Dendritic cell treated with granulocyte-macrophage colony-stimulating factor and Interleukin-4, amounts not matched to agents 40 ng/mL and 50 ng/mL, for 4 days (primary cell): Measurements from ENCODE around the gene CRAT.
"Not testable (repeated sequence)": the region's sequence is repeated elsewhere in the genome, so short reads cannot be mapped to it uniquely, and the experiment has no call there.

Experiments
- H3K27ac Mint-ChIP-seq: one replicate; pipeline ENCODE4 v1.8.0; 2022; ENCODE audit warnings: mild to moderate bottlenecking, mixed read lengths
- H3K27me3 Mint-ChIP-seq: one replicate; pipeline ENCODE4 v1.8.0; 2022; ENCODE audit warnings: mild to moderate bottlenecking, mixed read lengths
- H3K36me3 Mint-ChIP-seq: one replicate; pipeline ENCODE4 v1.8.0; 2022; ENCODE audit warnings: low read depth, mixed read lengths
- H3K4me1 Mint-ChIP-seq: one replicate; pipeline ENCODE4 v1.8.0; 2022; ENCODE audit warnings: low read depth, mixed read lengths
- H3K4me3 Mint-ChIP-seq: one replicate; pipeline ENCODE4 v1.8.0; 2022; ENCODE audit warnings: mild to moderate bottlenecking, moderate library complexity, mixed read lengths
- H3K9me3 Mint-ChIP-seq: one replicate; pipeline ENCODE4 v1.8.0; 2022; ENCODE audit warnings: mixed read lengths
- intact Hi-C: fragments of 100-400 bp; cut with micrococcal nuclease; formaldehyde crosslinking; loops from one replicate; pipeline ENCODE4 v1.15.0; 2022

Gene CRAT

DNA sequence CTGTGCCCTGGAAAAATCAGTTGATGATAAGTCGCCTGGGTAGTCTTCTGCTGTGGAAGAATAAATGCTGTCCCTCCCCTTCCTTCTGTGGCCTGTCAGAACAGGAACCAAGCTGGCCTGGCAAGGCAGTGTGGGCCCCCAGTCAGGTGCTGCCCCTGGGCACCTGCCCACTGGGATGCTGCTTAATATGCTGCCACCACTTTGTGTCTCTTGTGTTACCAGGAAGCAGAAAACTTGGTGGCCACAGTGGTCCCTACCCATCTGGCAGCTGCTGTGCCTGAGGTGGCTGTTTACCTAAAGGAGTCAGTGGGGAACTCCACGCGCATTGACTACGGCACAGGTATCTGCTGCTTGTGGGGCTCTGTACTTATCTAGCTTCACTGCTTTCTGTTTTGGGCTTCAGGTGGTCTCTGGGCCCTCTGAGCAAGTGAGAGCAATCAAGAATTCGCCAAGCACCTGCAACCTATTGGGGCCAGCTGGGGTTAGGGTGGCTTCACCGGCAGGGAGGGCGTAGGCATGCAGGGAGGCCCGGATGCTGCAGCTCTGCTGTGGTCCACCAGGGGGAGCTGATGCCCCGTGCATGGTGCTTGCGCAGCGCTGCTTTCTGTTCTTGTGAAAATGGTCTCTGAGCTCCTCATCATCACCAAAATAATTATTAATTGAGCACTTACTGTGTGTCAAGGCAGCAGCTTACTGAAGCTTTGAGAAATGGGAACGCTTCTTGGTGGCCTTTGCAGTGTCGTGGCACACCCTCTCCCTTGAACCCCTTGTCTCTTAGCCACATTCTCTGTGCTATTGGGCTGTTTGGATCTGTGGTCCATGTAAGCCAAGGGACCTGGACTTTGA is 20.9 kb upstream of the CRAT start:
- Mint-ChIP-seq H3K27ac (no peak overlapping the region), H3K9me3 (no peaks in the 10 kb centered on the region), H3K27me3 (no peaks in the 10 kb centered on the region), H3K36me3 (peaks cover 100% of the 10 kb centered on the region), H3K4me1 (peaks cover 8% of the 10 kb centered on the region), H3K4me3 (no peak overlapping the region)
- intact Hi-C loops: loop anchor here (2.0 to 10.0 kb wide), 2 partner anchors 479 to 653 kb away; no protein-coding TSS in a partner anchor

- Mint-ChIP-seq H3K4me1 (peaks cover 8% of the 10 kb centered on the region), H3K27ac (no peak overlapping the region), H3K27me3 (no peaks in the 10 kb centered on the region), H3K9me3 (no peaks in the 10 kb centered on the region), H3K36me3 (peaks cover 100% of the 10 kb centered on the region), H3K4me3 (no peak overlapping the region)
- intact Hi-C loops: loop anchor here (2.0 to 10.0 kb wide), 2 partner anchors 480 to 654 kb away; no protein-coding TSS in a partner anchor
Observed at GRCh38 chr9:129130791-129131190, 20.2 kb upstream of the CRAT start.

DNA sequence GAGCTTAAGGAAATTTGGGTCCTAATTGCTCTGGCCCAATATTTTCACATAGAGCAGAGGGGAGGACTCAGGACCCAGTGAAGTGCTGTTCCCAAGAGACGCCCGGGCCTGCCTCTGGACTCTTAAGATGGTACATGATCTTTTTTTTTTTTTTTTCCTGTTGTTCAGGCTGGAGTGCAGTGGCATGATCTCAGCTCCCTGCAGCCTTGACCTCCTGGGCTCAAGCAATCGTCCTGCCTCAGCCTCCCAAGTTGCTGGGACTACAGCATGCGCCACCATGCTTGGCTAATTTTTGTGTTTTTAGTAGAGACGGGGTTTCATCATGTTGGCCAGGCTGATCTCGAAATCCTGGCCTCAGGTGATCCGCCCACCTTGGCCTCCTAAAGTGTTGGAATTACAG is 19.7 kb upstream of the CRAT start:
- not testable (repeated sequence) for H3K27me3 Mint-ChIP-seq, H3K9me3 Mint-ChIP-seq, H3K4me3 Mint-ChIP-seq, H3K4me1 Mint-ChIP-seq, H3K27ac Mint-ChIP-seq
- peaks cover 100% of the 10 kb centered on the region for H3K36me3 Mint-ChIP-seq
- intact Hi-C loops: loop anchor here (2.0 to 10.0 kb wide), 2 partner anchors 481 to 655 kb away; no protein-coding TSS in a partner anchor

DNA sequence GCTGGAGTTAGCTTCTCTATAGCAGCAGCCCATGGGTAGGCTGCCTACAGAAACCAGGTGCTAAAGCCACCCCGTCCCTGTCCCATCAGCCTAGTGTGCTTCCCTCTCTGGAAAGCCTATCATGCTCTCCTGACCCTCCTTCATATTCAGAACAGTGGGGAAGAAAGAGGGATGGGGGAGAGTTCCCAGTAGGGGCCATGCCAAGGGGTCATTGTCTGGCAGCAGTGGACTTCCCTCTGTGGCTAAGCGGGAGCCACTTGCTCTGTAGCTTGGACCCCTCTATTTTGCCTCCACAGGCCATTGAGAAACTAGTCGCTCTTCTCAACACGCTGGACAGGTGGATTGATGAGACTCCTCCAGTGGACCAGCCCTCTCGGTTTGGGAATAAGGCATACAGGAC is 18.1 kb upstream of the CRAT start:
- no peak overlapping the region for H3K27ac Mint-ChIP-seq
- H3K9me3 Mint-ChIP-seq: no peaks in the 10 kb centered on the region
- H3K4me3 Mint-ChIP-seq: no peak overlapping the region
- peaks cover 18% of the 10 kb centered on the region for H3K4me1 Mint-ChIP-seq
- intact Hi-C loops: no loop called here
- H3K36me3 Mint-ChIP-seq: peaks cover 100% of the 10 kb centered on the region
- H3K27me3 Mint-ChIP-seq: no peaks in the 10 kb centered on the region

DNA sequence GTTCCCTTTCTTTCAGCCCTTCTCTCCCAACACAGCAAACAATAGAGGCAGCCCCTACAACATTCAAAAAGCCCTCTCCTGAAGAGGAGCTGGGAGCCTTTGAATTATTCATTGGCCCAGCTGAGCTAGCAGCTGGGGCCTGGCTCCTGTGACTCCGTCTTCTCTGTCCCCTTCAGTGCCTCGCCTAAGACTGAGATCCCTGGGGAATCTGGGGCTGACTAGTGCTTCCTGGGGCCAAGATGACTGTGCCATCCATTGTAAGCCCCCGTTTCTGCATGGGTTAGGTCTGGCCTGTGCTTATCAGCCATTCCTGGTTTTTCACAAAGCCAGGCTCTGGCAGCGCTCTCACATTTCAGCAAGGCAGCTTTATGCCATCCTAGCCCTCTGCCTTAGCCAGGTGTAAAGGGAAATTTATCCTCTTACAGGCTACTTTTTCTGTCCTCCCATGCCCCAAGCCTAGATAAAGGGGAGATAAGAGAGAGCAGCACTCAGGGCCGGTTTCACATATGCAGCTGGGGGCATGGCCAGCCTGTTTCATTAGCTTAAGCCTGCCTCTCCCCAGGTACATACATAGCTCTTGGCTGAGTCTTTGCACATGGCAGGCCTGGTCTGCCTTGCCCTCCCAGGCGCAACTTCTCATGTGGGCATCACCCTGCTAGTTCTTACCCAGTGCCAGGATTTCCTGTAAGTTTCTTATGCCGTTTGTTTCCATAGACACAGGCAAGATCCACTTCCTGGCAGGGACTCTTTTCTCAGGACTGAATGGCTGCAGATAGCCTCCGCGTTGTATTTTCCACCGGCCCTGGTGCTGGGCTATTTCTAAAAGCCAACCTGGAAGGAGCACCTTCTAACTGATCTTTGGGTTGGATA is 16.4 kb upstream of the CRAT start:
- H3K4me1 Mint-ChIP-seq: peaks cover 17% of the 10 kb centered on the region
- intact Hi-C loops: no loop called here
- no peaks in the 10 kb centered on the region for H3K9me3 Mint-ChIP-seq
- H3K36me3 Mint-ChIP-seq: peaks cover 100% of the 10 kb centered on the region
- no peak overlapping the region for H3K4me3 Mint-ChIP-seq
- no peak overlapping the region for H3K27ac Mint-ChIP-seq
- no peaks in the 10 kb centered on the region for H3K27me3 Mint-ChIP-seq

DNA sequence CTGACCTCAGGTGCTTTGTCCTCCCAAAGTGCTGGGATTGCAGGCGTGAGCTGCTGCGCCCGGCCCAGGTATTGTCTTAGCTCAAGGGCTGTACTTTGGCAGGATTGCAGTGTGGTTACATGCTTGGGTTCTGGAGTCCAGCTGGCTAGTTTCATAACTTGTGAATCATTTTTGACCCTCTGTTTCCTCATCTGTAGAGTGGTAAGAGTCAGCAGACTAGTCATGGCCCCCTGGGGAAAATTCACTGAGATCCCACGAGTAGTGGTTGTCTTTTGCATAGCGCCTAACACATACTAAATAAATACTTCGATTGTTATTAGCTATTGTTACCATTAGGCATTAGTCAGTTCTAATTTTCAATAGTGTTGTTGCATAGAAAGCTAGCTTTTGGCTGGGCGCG is 14.9 kb upstream of the CRAT start:
- H3K27ac Mint-ChIP-seq: no peak overlapping the region
- no peaks in the 10 kb centered on the region for H3K9me3 Mint-ChIP-seq
- H3K4me3 Mint-ChIP-seq: no peak overlapping the region
- intact Hi-C loops: no loop called here
- H3K27me3 Mint-ChIP-seq: no peaks in the 10 kb centered on the region
- peaks cover 11% of the 10 kb centered on the region for H3K4me1 Mint-ChIP-seq
- H3K36me3 Mint-ChIP-seq: peaks cover 100% of the 10 kb centered on the region

DNA sequence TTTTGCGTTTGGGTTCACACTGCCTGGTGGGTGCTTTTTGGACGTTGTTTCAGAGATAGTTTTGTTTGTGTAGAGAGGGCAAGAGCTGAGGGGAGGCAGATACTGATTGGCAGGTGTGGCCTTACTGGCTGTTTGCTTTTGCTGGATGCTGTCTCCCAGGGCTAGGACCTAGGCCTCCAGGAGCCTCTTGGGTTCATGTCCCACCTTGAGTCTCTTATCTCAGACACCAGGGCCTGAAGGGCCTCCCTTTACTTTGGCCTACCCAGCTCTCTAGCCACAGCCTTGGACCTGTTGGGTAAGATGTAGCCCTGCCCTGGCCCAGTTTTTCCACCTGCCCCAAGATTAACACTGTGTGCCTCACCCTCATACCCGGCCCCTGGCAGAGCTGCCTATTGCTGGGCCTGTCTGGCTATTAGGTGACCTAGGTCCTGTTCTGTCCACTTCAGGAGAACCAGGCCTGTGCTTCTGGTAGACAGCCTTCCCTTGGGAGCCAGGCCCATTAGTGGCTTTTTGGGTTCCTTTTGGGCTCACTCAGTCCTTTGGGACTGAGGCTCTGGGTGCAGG is 14.0 kb upstream of the CRAT start:
- Mint-ChIP-seq H3K4me3 (no peak overlapping the region), H3K4me1 (peaks cover 11% of the 10 kb centered on the region), H3K36me3 (peaks cover 100% of the 10 kb centered on the region), H3K9me3 (no peaks in the 10 kb centered on the region), H3K27ac (peak overlapping the region; percentile 16), H3K27me3 (no peaks in the 10 kb centered on the region)
- intact Hi-C loops: no loop called here

DNA sequence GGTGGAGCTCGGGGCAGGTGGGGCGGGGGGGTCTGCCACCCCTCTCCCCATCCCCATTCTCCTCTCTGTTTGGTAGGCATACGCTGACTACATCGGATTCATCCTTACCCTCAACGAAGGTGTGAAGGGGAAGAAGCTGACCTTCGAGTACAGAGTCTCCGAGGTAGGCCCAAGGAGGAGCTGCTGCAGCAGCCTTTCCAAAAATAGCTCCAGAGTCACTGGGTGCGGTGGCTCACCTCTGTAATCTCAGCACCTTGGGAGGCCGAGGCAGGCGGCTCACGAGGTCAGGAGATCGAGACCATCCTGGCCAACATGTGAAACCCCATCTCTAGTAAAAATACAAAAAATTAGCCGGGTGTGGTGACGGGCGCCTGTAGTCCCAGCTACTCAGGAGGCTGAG is 12.4 kb upstream of the CRAT start:
- H3K27ac Mint-ChIP-seq, H3K27me3 Mint-ChIP-seq, H3K4me3 Mint-ChIP-seq, H3K9me3 Mint-ChIP-seq, intact Hi-C loops: not testable (repeated sequence)
- Mint-ChIP-seq H3K36me3 (peaks cover 92% of the 10 kb centered on the region), H3K4me1 (peaks cover 16% of the 10 kb centered on the region)

GRCh38 chr9:129122133-129122532 is 11.5 kb upstream of the CRAT start:
- intact Hi-C loops: no loop called here
- H3K4me1 Mint-ChIP-seq: peaks cover 16% of the 10 kb centered on the region
- peaks cover 84% of the 10 kb centered on the region for H3K36me3 Mint-ChIP-seq

DNA sequence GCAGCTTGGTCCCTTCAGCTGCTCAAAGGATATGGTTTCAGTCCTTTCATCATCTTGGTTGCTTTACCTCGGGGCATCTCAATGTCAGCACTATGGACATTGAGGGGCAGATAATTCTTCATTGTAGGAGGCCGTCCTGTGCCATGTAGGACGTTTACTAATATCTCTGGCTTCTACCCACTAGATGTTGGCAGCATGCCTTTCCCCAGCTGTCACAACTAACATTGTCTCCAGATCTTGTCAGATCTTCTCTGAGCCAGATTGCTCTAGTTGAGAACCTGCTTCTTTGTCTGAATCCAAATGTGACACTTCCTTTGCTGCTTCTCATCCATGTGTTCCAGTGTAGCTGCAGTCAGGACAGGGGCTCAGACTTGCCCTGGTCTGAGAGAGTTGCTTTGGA is 10.9 kb upstream of the CRAT start:
- H3K9me3 Mint-ChIP-seq: no peaks in the 10 kb centered on the region
- H3K36me3 Mint-ChIP-seq: peaks cover 78% of the 10 kb centered on the region
- H3K4me1 Mint-ChIP-seq: peaks cover 16% of the 10 kb centered on the region
- intact Hi-C loops: no loop called here
- no peak overlapping the region for H3K4me3 Mint-ChIP-seq
- H3K27me3 Mint-ChIP-seq: no peaks in the 10 kb centered on the region
- H3K27ac Mint-ChIP-seq: no peak overlapping the region

More at GRCh38 chr9:129122133-129122532, 11.5 kb upstream of the CRAT start:
- Mint-ChIP-seq H3K9me3 (no peaks in the 10 kb centered on the region), H3K4me3 (no peak overlapping the region), H3K27ac (no peak overlapping the region), H3K27me3 (no peaks in the 10 kb centered on the region)

GRCh38 chr9:129118799-129119198 is 8.2 kb upstream of the CRAT start:
- no peaks in the 10 kb centered on the region for H3K27me3 Mint-ChIP-seq
- H3K4me1 Mint-ChIP-seq: peaks cover 26% of the 10 kb centered on the region
- no peaks in the 10 kb centered on the region for H3K9me3 Mint-ChIP-seq
- H3K36me3 Mint-ChIP-seq: peaks cover 51% of the 10 kb centered on the region
- intact Hi-C loops: no loop called here
- H3K4me3 Mint-ChIP-seq: no peak overlapping the region
- peak overlapping the region; percentile 55 for H3K27ac Mint-ChIP-seq

DNA sequence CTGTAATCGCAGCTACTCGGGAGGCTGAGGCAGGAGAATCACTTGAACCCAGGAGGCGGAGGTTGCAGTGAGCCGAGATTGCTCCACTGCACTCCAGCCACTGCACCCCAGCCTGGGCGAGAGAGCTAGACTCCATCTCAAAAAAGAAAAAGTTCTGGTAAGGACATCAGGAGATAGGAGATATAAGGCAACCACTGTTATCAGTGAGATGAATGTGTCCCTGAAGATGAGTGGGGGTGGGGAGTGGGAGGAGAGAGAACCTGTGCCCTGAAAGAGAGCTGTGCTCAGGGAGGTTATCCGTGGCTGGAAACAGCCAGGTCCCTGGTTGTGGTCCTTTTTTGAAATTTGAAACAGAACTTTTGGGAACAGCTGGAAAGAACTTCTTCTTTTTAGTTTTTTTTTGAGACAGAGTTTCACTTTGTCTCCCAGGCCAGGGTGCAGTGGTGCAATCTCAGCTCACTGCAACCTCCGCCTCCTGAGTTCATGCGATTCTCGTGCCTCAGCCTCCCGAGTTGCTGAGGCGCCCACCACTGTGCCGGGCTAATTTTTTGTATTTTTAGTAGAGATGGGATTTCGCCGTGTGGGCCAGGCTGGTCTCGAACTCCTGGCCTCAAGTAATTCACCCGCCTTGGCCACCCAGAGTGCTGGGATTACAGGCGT is 3.2 kb upstream of the CRAT start:
- Mint-ChIP-seq H3K9me3 (no peaks in the 10 kb centered on the region), H3K4me1 (peaks cover 53% of the 10 kb centered on the region), H3K4me3 (peak overlapping the region; percentile 68), H3K36me3 (peaks cover 16% of the 10 kb centered on the region), H3K27ac (peak overlapping the region; percentile 88), H3K27me3 (peaks cover 5% of the 10 kb centered on the region)
- intact Hi-C loops: no loop called here

- H3K27ac Mint-ChIP-seq: peak overlapping the region; percentile 97
- peaks cover 25% of the 10 kb centered on the region for H3K36me3 Mint-ChIP-seq
- H3K9me3 Mint-ChIP-seq, H3K27me3 Mint-ChIP-seq, intact Hi-C loops: not testable (repeated sequence)
- peak overlapping the region; percentile 92 for H3K4me3 Mint-ChIP-seq
- peaks cover 60% of the 10 kb centered on the region for H3K4me1 Mint-ChIP-seq
Observed at GRCh38 chr9:129112526-129112925, 1.9 kb upstream of the CRAT start.
